ENCODE measurements around the gene TMUB2.
A peak's percentile ranks its signal among the peaks of the same experiment; 100 is the strongest.

TMUB2 gene

GRCh38 chr17:44218344-44219107, 31.8 kb downstream of the TMUB2 start:
- H3K9me3 Mint-ChIP-seq = no peaks in the 10 kb centered on the region
- H3K36me3 Mint-ChIP-seq (ENCODE audit: low read depth) = peaks cover 42% of the 10 kb centered on the region
- peaks cover 51% of the 10 kb centered on the region for H3K4me1 Mint-ChIP-seq (ENCODE audit: low read depth)
- no peaks in the 10 kb centered on the region for H3K27me3 Mint-ChIP-seq
- peak overlapping the region; percentile 95 for H3K27ac Mint-ChIP-seq
- peak overlapping the region; percentile 93 for H3K4me3 Mint-ChIP-seq

- no peak overlapping the region for H3K4me3 Mint-ChIP-seq
Measured at GRCh38 chr17:44219108-44219615, 32.4 kb downstream of the TMUB2 start.

DNA sequence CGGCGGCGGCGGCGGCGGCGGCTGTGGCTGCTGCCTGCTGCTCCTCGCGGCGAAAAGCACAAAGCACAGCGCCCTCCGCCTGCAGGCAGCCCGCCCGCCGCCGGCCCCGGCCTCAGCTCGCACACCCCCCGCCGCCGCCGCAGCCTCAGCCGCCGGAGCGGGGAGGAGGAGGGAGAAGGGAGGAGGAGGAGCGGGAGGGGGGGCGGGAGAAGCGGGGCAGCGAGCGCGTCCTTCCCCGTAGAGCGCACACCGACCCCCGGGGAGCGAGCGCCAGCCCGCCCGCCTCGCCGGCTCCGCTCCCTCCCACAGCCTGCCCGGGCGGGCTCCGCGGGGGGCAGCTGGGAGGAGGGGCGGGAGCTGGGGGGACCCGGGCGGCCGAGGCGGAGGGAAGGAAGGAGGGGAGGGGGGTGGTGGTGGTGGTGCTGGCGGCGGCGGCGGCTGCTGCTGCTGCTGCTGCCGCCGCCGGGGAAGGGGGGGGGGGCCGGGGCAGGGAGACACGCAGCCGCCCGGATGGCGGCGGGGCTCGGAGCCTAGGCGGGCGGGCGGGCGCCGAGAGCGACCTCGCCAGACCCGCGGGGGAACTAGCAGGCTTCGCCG, 32.9 kb downstream of the TMUB2 start, which contains the start of gene UBTF:
Gene UBTF (minus strand): TSS at position 60 of the 597 bp plus-strand sequence. CDS start 1,446 bp downstream, outside the sequence.
- H3K4me1 Mint-ChIP-seq (ENCODE audit: low read depth) = peaks cover 39% of the 10 kb centered on the region
- peaks cover 30% of the 10 kb centered on the region for H3K36me3 Mint-ChIP-seq (ENCODE audit: low read depth)
- H3K27ac Mint-ChIP-seq = peak within 1 kb of the TSS; percentile 92
- H3K4me3 Mint-ChIP-seq = peak within 1 kb of the TSS; percentile 93
- no peaks in the 10 kb centered on the region for H3K27me3 Mint-ChIP-seq
- H3K9me3 Mint-ChIP-seq = no peaks in the 10 kb centered on the region

More at GRCh38 chr17:44219108-44219615, 32.4 kb downstream of the TMUB2 start:
- Mint-ChIP-seq H3K27me3 (no peaks in the 10 kb centered on the region), H3K36me3 (ENCODE audit: low read depth) (peaks cover 36% of the 10 kb centered on the region), H3K27ac (no peak overlapping the region), H3K9me3 (no peaks in the 10 kb centered on the region), H3K4me1 (ENCODE audit: low read depth) (peaks cover 45% of the 10 kb centered on the region)

DNA sequence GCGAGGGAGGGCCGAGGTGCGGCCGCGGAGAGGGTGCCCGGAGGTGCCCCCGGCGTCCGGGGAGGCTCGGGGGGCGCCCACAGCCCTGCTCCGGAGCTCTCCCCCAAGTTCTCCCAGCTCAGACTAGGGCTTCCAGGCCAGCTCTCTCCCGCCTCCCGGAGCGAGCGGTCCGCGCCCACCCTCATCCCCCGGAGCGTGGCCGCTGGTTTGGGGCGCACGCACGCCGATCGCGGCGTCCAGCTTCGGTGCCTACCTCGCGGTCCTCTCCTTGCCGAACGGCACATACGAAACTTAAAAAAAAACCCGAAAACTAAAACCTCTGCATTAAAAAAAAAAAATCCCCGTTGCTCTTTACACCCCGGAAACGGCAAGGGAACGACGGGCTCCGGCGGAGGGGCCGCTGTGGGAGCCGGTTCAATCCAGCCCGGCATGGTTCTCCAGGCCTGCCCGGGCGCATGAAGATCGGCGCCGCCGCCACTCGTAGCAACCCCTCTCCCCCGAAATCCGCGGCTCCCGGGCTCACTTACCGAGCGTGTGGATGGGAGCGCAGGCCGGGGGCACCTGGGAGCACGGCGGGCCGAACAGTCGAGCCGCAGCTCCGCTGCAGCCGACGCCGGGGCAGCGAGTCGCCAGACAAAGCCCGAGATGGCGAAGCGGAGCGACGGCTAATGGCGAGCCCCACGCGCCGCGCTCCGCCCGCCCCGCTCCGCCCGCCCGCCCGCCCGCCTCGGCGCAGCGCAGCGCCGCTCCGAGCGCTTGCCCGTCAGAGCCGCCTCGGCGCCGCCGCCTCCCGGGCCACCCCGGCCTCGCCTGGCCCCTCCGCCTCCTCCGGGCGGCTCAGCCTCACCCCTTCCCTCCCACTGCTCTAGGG, 33.7 kb downstream of the TMUB2 start:
- H3K36me3 Mint-ChIP-seq (ENCODE audit: low read depth) = peaks cover 23% of the 10 kb centered on the region
- peaks cover 32% of the 10 kb centered on the region for H3K4me1 Mint-ChIP-seq (ENCODE audit: low read depth)
- peak overlapping the region; percentile 92 for H3K27ac Mint-ChIP-seq
- no peaks in the 10 kb centered on the region for H3K27me3 Mint-ChIP-seq
- peak overlapping the region; percentile 91 for H3K4me3 Mint-ChIP-seq
- no peaks in the 10 kb centered on the region for H3K9me3 Mint-ChIP-seq

GRCh38 chr17:44221084-44221861, 34.5 kb downstream of the TMUB2 start:
- peaks cover 15% of the 10 kb centered on the region for H3K36me3 Mint-ChIP-seq (ENCODE audit: low read depth)
- H3K27me3 Mint-ChIP-seq = no peaks in the 10 kb centered on the region
- peak overlapping the region; percentile 91 for H3K4me3 Mint-ChIP-seq
- H3K9me3 Mint-ChIP-seq = no peaks in the 10 kb centered on the region
- H3K4me1 Mint-ChIP-seq (ENCODE audit: low read depth) = peaks cover 24% of the 10 kb centered on the region
- H3K27ac Mint-ChIP-seq = peak overlapping the region; percentile 84

- Mint-ChIP-seq H3K4me3 (peak overlapping the region; percentile 91), H3K4me1 (ENCODE audit: low read depth) (peaks cover 19% of the 10 kb centered on the region), H3K27me3 (no peaks in the 10 kb centered on the region), H3K27ac (peak overlapping the region; percentile 84), H3K9me3 (no peaks in the 10 kb centered on the region), H3K36me3 (ENCODE audit: low read depth) (peaks cover 10% of the 10 kb centered on the region)
Measured at GRCh38 chr17:44221862-44222111, 35.0 kb downstream of the TMUB2 start.

DNA sequence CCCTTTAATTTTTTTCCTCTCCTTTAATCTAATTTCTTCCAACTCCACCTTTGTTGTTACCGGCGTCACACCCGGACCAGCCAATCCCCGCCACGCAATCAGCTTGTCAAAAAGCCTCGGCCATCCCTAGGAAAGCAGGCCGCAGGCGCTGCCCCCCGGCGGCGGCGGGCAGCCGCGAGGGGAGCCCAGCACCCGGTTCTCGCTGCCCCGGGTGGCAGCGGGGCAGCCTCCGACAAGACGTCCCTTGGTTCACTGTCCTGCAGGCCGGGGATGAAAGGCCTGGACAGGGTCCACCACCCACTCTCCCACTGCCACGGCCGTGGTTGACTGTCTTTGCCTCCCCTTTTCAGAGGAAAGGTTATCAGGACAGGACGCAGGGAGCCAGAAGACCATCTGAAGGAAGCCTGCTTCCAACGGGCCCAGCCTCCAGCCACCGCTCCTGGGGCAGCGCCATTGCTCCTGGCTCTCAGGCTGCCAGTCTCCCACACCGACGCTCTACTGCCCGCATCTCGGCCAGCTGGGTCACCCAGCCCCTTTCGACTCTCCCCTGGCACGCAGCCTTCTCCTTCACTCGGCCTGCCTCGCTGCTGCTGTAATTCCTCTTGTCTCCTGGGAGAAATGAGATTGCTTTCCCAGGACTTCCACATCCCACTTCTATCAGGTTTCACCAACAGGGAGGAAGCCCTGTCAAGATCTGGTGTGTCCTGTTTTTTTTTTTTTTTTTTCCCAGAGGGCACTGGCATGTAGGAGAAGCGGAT, 35.5 kb downstream of the TMUB2 start:
- H3K27me3 Mint-ChIP-seq = no peaks in the 10 kb centered on the region
- H3K9me3 Mint-ChIP-seq = no peaks in the 10 kb centered on the region
- H3K4me1 Mint-ChIP-seq (ENCODE audit: low read depth) = peaks cover 15% of the 10 kb centered on the region
- H3K27ac Mint-ChIP-seq = peak overlapping the region; percentile 84
- peaks cover 6% of the 10 kb centered on the region for H3K36me3 Mint-ChIP-seq (ENCODE audit: low read depth)
- H3K4me3 Mint-ChIP-seq = peak overlapping the region; percentile 91

DNA sequence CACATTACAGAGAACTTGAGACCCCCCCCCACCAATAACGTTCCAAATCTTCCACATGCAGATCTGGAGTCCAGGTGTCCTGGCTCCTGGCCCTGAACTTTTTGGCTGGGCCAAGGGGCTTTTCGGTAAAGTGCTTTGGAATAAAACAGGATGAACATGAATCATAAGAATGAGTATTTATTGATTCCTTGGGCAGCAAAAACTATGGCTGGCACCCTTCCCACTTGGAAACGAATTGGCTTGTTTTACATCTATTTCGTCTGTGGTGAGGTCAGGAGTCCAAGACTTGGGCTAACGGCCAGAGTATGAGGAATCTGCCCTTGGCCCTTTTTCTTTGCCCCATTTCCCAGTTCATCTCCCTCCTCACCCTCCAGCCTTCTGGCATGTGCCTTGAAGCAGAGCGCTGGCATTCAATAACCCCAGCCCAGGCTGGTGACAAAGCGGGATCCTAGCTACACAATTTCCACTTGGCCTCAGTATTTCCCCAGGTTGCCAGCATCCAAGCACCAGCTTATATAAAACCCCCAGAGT, 36.8 kb downstream of the TMUB2 start:
- Mint-ChIP-seq H3K27ac (no peak overlapping the region), H3K36me3 (ENCODE audit: low read depth) (no peaks in the 10 kb centered on the region), H3K4me1 (ENCODE audit: low read depth) (peaks cover 15% of the 10 kb centered on the region), H3K9me3 (no peaks in the 10 kb centered on the region), H3K27me3 (no peaks in the 10 kb centered on the region), H3K4me3 (no peak overlapping the region)

- Mint-ChIP-seq H3K36me3 (ENCODE audit: low read depth) (no peaks in the 10 kb centered on the region), H3K4me3 (no peak overlapping the region), H3K27ac (no peak overlapping the region), H3K4me1 (ENCODE audit: low read depth) (no peaks in the 10 kb centered on the region), H3K27me3 (no peaks in the 10 kb centered on the region), H3K9me3 (no peaks in the 10 kb centered on the region)
Measured at GRCh38 chr17:44229090-44229489, 42.3 kb downstream of the TMUB2 start.

DNA sequence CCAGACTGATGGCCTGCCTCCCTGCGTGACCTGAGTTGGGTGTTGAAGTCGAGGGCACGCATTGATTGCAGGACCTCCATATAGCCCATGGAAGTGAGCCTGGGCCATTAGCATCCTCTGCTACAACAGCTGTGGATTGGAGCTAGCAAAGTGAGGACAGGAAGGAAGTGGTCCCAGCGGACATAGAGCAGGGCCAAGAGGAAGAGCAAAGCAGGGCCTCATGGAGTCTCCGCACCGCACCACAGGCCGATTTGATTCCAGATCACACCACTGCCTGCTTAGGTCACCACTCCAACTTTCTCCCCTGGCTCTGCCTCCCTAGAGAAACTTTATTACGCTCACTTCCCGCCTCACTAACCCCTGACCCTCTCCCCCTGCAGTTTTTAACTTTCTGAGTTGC, 43.4 kb downstream of the TMUB2 start:
- Mint-ChIP-seq H3K27ac (no peak overlapping the region), H3K27me3 (no peaks in the 10 kb centered on the region), H3K9me3 (no peaks in the 10 kb centered on the region), H3K36me3 (ENCODE audit: low read depth) (no peaks in the 10 kb centered on the region), H3K4me3 (no peak overlapping the region), H3K4me1 (ENCODE audit: low read depth) (peaks cover 5% of the 10 kb centered on the region)

DNA sequence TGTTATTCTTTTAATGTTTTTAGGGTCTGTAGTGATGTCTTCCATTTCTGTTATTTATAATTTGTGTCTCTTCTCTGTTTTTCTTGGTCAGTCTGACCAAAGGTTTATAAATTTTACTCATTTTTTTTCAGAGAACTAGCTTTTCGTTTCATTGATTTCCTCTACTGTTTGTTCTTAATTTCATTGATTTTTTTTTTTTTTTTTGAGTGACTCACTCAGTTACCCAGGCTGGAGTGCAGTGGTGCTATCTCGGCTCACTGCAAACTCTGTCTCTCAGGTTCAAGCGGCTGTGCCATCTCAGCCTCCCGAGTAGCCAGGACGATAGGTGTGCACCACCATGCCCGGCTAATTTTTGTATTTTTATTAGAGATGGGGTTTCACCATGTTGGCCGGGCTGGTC, 45.3 kb downstream of the TMUB2 start:
- H3K27ac Mint-ChIP-seq = no peak overlapping the region
- H3K4me1 Mint-ChIP-seq (ENCODE audit: low read depth) = peaks cover 9% of the 10 kb centered on the region
- H3K9me3 Mint-ChIP-seq = no peaks in the 10 kb centered on the region
- H3K4me3 Mint-ChIP-seq = no peak overlapping the region
- H3K36me3 Mint-ChIP-seq (ENCODE audit: low read depth) = no peaks in the 10 kb centered on the region
- H3K27me3 Mint-ChIP-seq = peaks cover 3% of the 10 kb centered on the region

DNA sequence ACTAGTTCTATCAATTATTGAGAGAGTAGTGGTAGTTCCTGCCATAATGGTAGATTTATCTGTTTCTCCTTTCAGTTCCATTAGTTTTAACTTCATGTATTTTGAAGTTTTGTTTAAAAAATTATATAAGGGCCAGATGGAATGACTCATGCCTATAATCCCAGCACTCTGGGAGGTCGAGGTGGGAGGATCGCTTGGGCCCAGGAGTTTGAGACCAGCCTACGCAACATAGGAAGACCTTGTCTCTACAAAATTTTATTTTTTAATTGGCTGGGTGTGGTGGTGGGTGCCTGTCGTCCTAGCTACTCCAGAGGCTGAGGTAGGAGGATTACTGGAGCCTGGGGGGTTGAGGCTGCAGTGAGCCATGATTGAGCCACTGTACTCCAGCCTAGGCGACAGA, 46.8 kb downstream of the TMUB2 start:
- no peaks in the 10 kb centered on the region for H3K9me3 Mint-ChIP-seq
- H3K4me3 Mint-ChIP-seq = no peak overlapping the region
- H3K27ac Mint-ChIP-seq = no peak overlapping the region
- H3K36me3 Mint-ChIP-seq (ENCODE audit: low read depth) = no peaks in the 10 kb centered on the region
- H3K27me3 Mint-ChIP-seq = peaks cover 3% of the 10 kb centered on the region
- peaks cover 9% of the 10 kb centered on the region for H3K4me1 Mint-ChIP-seq (ENCODE audit: low read depth)

- Mint-ChIP-seq H3K27me3 (peaks cover 3% of the 10 kb centered on the region), H3K4me3 (no peak overlapping the region), H3K27ac (peak overlapping the region; percentile 1), H3K4me1 (ENCODE audit: low read depth) (peaks cover 9% of the 10 kb centered on the region), H3K36me3 (ENCODE audit: low read depth) (no peaks in the 10 kb centered on the region), H3K9me3 (no peaks in the 10 kb centered on the region)
Measured at GRCh38 chr17:44235583-44235936, 48.8 kb downstream of the TMUB2 start.

All from stimulated activated naive CD8-positive, alpha-beta T cell treated with anti-CD3 and anti-CD28 coated beads, Interleukin-15, Interleukin-2, amounts not matched to agents 100 ng/mL and 50 ng/mL, for 24 hours (primary cell).